H1 (cell line): ENCODE data around the gene TRIM5. TPM values are rescaled to one million over a fixed set of nuclear protein-coding genes. Genes with fewer than 3 reads are reported as not detected.

Experiments used
- CTCF ChIA-PET: fragments of 300-600 bp; sonication (Branson Sonifier 250); formaldehyde crosslinking; loops from one replicate; lab custom pipeline; 2021; ENCODE audit not compliant: partially characterized antibody; lab: Charles Lee
- POLR2A ChIA-PET: fragments of 300-600 bp; sonication (Branson Sonifier 250); formaldehyde crosslinking; loops from one replicate; lab custom pipeline; 2021; ENCODE audit warnings: inconsistent platforms; ENCODE audit not compliant: partially characterized antibody; lab: Charles Lee
- DNase-seq, 2 experiments: peaks; one replicate each; pipeline versions ENCODE4 v3.0.0 to v3.0.0-alpha.2; 2010 to 2022; ENCODE audit warnings: low spot score in 2 of 2, low read depth in 1 of 2, mixed read lengths in 1 of 2
- FAIRE-seq: peaks from 2 replicates; lab custom pipeline; 2011; peaks lifted over from hg19 to GRCh38; lab: Jason Lieb, UNC
- H2AFZ ChIP-seq: 2 replicates; pipeline ENCODE4 v1.8.1; 2012; ENCODE audit warnings: low read length, inconsistent platforms
- H2AK5ac ChIP-seq: 2 replicates; pipeline ENCODE4 v1.6.1; 2013; ENCODE audit warnings: low read depth, low read length
- H2BK120ac ChIP-seq: replicated peaks from 2 replicates; pipeline ENCODE3; 2013; ENCODE audit warnings: low read depth, low read length, inconsistent platforms
- H2BK12ac ChIP-seq: 2 replicates; pipeline ENCODE4 v1.6.1; 2013; ENCODE audit warnings: low read depth, low read length
- H2BK15ac ChIP-seq: 2 replicates; pipeline ENCODE4 v1.6.1; 2013; ENCODE audit warnings: low read length
- H2BK20ac ChIP-seq: 2 replicates; pipeline ENCODE4 v1.6.1; 2013; ENCODE audit warnings: low read length
- H2BK5ac ChIP-seq: 2 replicates; pipeline ENCODE4 v1.6.1; 2013; ENCODE audit warnings: low read depth, low read length
- H3K14ac ChIP-seq: 2 replicates; pipeline ENCODE4 v1.6.1; 2013; ENCODE audit warnings: inconsistent platforms; ENCODE audit not compliant: insufficient read length
- H3K18ac ChIP-seq: 2 replicates; pipeline ENCODE4 v1.6.1; 2013; ENCODE audit warnings: low read length; ENCODE audit errors: extremely low read depth
- H3K23ac ChIP-seq: 2 replicates; pipeline ENCODE4 v1.6.1; 2013; ENCODE audit warnings: inconsistent platforms; ENCODE audit not compliant: insufficient read length
- H3K23me2 ChIP-seq: 2 replicates; pipeline ENCODE4 v1.6.1; 2013; ENCODE audit warnings: low read depth, low read length
- H3K27ac ChIP-seq: 2 replicates; pipeline ENCODE4 v1.6.1; 2011; ENCODE audit warnings: low read depth, low read length, inconsistent platforms
- H3K27me3 ChIP-seq, 4 experiments: replicated peaks in 1 of 4; 1 replicate in 1 of 4; 2 replicates in 3 of 4; pipeline versions ENCODE4 v1.6.1 to v1.8.1; 2011 to 2013; ENCODE audit warnings: low read length in 3 of 4, mild to moderate bottlenecking in 3 of 4, inconsistent platforms in 2 of 4, mixed read lengths in 2 of 4, moderate library complexity in 1 of 4; ENCODE audit not compliant: control insufficient read depth in 3 of 4, insufficient read depth in 3 of 4; ENCODE audit errors: extremely low read depth in 1 of 4
- H3K36me3 ChIP-seq, 4 experiments: 2 replicates each; pipeline versions ENCODE4 v1.6.1 to v1.8.1; 2011 to 2013; ENCODE audit warnings: mild to moderate bottlenecking in 4 of 4, low read length in 3 of 4, moderate library complexity in 2 of 4, control low read depth in 1 of 4, inconsistent platforms in 1 of 4; ENCODE audit not compliant: insufficient read depth in 4 of 4, control insufficient read depth in 2 of 4
- H3K4ac ChIP-seq: replicated peaks from 2 replicates; pipeline ENCODE3; 2013; ENCODE audit warnings: low read length, low read depth, mixed read lengths, inconsistent platforms; ENCODE audit not compliant: insufficient read length
- H3K4me1 ChIP-seq, 4 experiments: replicated peaks in 1 of 4; 1 replicate in 1 of 4; 2 replicates in 3 of 4; pipeline versions ENCODE4 v1.6.1 to v1.8.1; 2011 to 2013; ENCODE audit warnings: low read length in 3 of 4, inconsistent platforms in 2 of 4, mixed read lengths in 1 of 4; ENCODE audit not compliant: insufficient read depth in 4 of 4, control insufficient read depth in 3 of 4
- H3K4me2 ChIP-seq, 2 experiments: 2 replicates each; pipeline versions ENCODE4 v1.6.1 to v1.8.1; 2011 to 2013; ENCODE audit warnings: low read depth in 2 of 2, low read length in 2 of 2, control low read depth in 1 of 2, inconsistent platforms in 1 of 2, mild to moderate bottlenecking in 1 of 2; ENCODE audit not compliant: insufficient read depth in 1 of 2
- H3K4me3 ChIP-seq, 4 experiments: fragments of 200-600, 300-600 bp in 1 of 4; sonication (generic), shearing (Covaris generic), sonication (Bioruptor Twin) in 1 of 4; 2 replicates each; pipeline versions ENCODE4 v1.5.1 to v1.8.1; 2011 to 2016; ENCODE audit warnings: low read length in 4 of 4, low read depth in 3 of 4, control low read depth in 2 of 4, inconsistent platforms in 2 of 4, mild to moderate bottlenecking in 2 of 4, mixed read lengths in 1 of 4, moderate library complexity in 1 of 4; ENCODE audit not compliant: insufficient read depth in 2 of 4; ENCODE audit errors: extremely low read depth in 1 of 4
- H3K56ac ChIP-seq: replicated peaks from 2 replicates; pipeline ENCODE3; 2013; ENCODE audit warnings: low read depth, mild to moderate bottlenecking, mixed read lengths, low read length, inconsistent platforms; ENCODE audit not compliant: insufficient read length
- H3K79me1 ChIP-seq: 2 replicates; pipeline ENCODE4 v1.6.1; 2013; ENCODE audit warnings: low read depth, low read length, control low read depth
- H3K79me2 ChIP-seq, 2 experiments: 2 replicates each; pipeline versions ENCODE4 v1.6.1 to v1.8.1; 2012 to 2013; ENCODE audit warnings: low read length in 2 of 2, mild to moderate bottlenecking in 2 of 2, inconsistent platforms in 1 of 2; ENCODE audit not compliant: insufficient read depth in 2 of 2, control insufficient read depth in 1 of 2
- H3K9ac ChIP-seq, 4 experiments: replicated peaks in 1 of 4; 1 replicate in 1 of 4; 2 replicates in 3 of 4; pipeline versions ENCODE4 v1.6.1 to v1.8.1; 2011 to 2013; ENCODE audit warnings: low read depth in 3 of 4, low read length in 3 of 4, control low read depth in 2 of 4, mild to moderate bottlenecking in 2 of 4, moderate library complexity in 2 of 4, inconsistent platforms in 1 of 4; ENCODE audit errors: extremely low read depth in 1 of 4
- H3K9me3 ChIP-seq, 2 experiments: 2 replicates each; pipeline versions ENCODE4 v1.6.1 to v1.8.1; 2012 to 2013; ENCODE audit warnings: mild to moderate bottlenecking in 2 of 2, moderate library complexity in 2 of 2, control low read depth in 1 of 2, inconsistent platforms in 1 of 2, low read depth in 1 of 2, low read length in 1 of 2, mixed read lengths in 1 of 2; ENCODE audit not compliant: insufficient read depth in 2 of 2
- H4K20me1 ChIP-seq, 2 experiments: replicated peaks in 1 of 2; 2 replicates each; pipeline versions ENCODE3 to v1.8.1; 2011 to 2013; ENCODE audit warnings: inconsistent platforms in 2 of 2, low read length in 2 of 2, mild to moderate bottlenecking in 1 of 2; ENCODE audit not compliant: insufficient read depth in 2 of 2, control insufficient read depth in 1 of 2
- H4K5ac ChIP-seq: 2 replicates; pipeline ENCODE4 v1.6.1; 2013; ENCODE audit warnings: low read length, low read depth, mixed read lengths, inconsistent platforms; ENCODE audit not compliant: insufficient read length
- H4K8ac ChIP-seq: 2 replicates; pipeline ENCODE4 v1.8.0; 2013; ENCODE audit warnings: mild to moderate bottlenecking, moderate library complexity, low read length, inconsistent platforms; ENCODE audit not compliant: insufficient read depth; ENCODE audit errors: extremely low read depth
- H4K91ac ChIP-seq: replicated peaks from 2 replicates; pipeline ENCODE3; 2013; ENCODE audit warnings: low read length, mixed read lengths, inconsistent platforms; ENCODE audit not compliant: insufficient read length
- HDAC2 ChIP-seq, 2 experiments: fragments of 300-600 bp in 1 of 2; sonication (generic) in 1 of 2; IDR thresholded peaks; 2 replicates each; pipeline ENCODE4 v1.6.1; 2011 to 2012; ENCODE audit warnings: low read depth in 2 of 2, low read length in 2 of 2, mild to moderate bottlenecking in 2 of 2, moderate library complexity in 2 of 2, borderline replicate concordance in 1 of 2, inconsistent platforms in 1 of 2
- SIRT6 ChIP-seq: IDR thresholded peaks from one replicate; pipeline ENCODE4 v1.7.1; 2012; ENCODE audit warnings: low read length, inconsistent platforms
- TBP ChIP-seq: IDR thresholded peaks from 2 replicates; pipeline ENCODE4 v1.6.1; 2011; ENCODE audit warnings: low read depth, low read length, improper control_type of control experiment
- WGBS, 2 experiments: shearing (Covaris generic) in 1 of 2; methylation state at CpG; one replicate each; pipeline versions ENCODE4 v1.1.6 to v1.1.7; 2013 to 2015; ENCODE audit warnings: low lambda C conversion rate in 2 of 2, mixed read lengths in 2 of 2, inconsistent platforms in 1 of 2, low coverage in 1 of 2, missing lambda C conversion rate in 1 of 2; ENCODE audit not compliant: insufficient replicate concordance in 2 of 2, insufficient coverage in 1 of 2, insufficient read length in 1 of 2; ENCODE audit errors: extremely low coverage in 1 of 2, missing lambda C conversion rate in 1 of 2; 5-methylcytosine and 5-hydroxymethylcytosine counted together
- polyA plus RNA-seq, 7 experiments: library from polyadenylated mRNA; depleted of rRNA in 3 of 7; stranded (reverse) in 5 of 7; unstranded in 2 of 7; fragments of >200 nt in 5 of 7; fragments of 200-250 nt in 2 of 7; gene quantifications; 1 replicate in 5 of 7; 2 replicates in 1 of 7; 4 replicates in 1 of 7; pipeline versions ENCODE4 v1.2.1 to v1.2.3, GENCODE V29; 2011 to 2013; ENCODE audit warnings: missing spikeins in 2 of 7, mixed read lengths in 2 of 7
- total RNA-seq: library from RNA; stranded (reverse); fragmentation: NEBNext Ultra II Directional; extraction: Animal tissue kit (Norgen Biotek cat#: 25700); gene quantifications from 2 replicates; pipeline ENCODE4 v1.2.1, GENCODE V29; 2021

TRIM5 gene
- total and polyA plus RNA-seq, 2 of the 8 experiments (the other 6 are each of a cell fraction or from before 2014, with no cell fraction given): 23.5 to 35.5 TPM

- no peaks in the 10 kb centered on the region for H3K79me2 ChIP-seq
- H3K23me2 ChIP-seq: no peaks in the 10 kb centered on the region
- ChIA-PET POLR2A (no interaction called here), CTCF (no interaction called here)
- no peak overlapping the region for H3K4me3 ChIP-seq
- no peaks in the 10 kb centered on the region for H3K36me3 ChIP-seq
- H3K14ac ChIP-seq: no peak overlapping the region
- no peak overlapping the region for H2BK12ac ChIP-seq
- no peaks in the 10 kb centered on the region for H3K4me1 ChIP-seq
- no peak overlapping the region for H4K5ac ChIP-seq
- H3K18ac ChIP-seq: no peak overlapping the region
- H3K4ac ChIP-seq: no peak overlapping the region
- TF ChIP-seq HDAC2 (IDR thresholded peaks at IDR 0.05; ENCODE audit: borderline replicate concordance in 1 of 2, low read depth in 2 of 2, low read length in 2 of 2) (no peak), TBP (no peak), SIRT6 (no peak)
- no peaks in the 10 kb centered on the region for H3K9me3 ChIP-seq
- H4K8ac ChIP-seq: no peak overlapping the region
- H3K27me3 ChIP-seq: no peaks in the 10 kb centered on the region
- H2AK5ac ChIP-seq: no peak overlapping the region
- no peak overlapping the region for H3K9ac ChIP-seq
- WGBS, 2 experiments: 86% methylated on average over 1 of the region's 1 CpG; no CpG with 5 or more reads in 1 of the 2 experiments
- no peak overlapping the region for H3K56ac ChIP-seq
- no peak for DNase-seq
- H2BK5ac ChIP-seq: no peak overlapping the region
- no peak overlapping the region for H3K23ac ChIP-seq
- no peak overlapping the region for H2AFZ ChIP-seq
- H4K91ac ChIP-seq: no peak overlapping the region
- H3K79me1 ChIP-seq: no peaks in the 10 kb centered on the region
- no peak overlapping the region for H2BK15ac ChIP-seq
- H3K27ac ChIP-seq: no peak overlapping the region
- no peak for FAIRE-seq
- H4K20me1 ChIP-seq: no peaks in the 10 kb centered on the region
- H2BK20ac ChIP-seq: no peak overlapping the region
- H3K4me2 ChIP-seq: no peak overlapping the region
- no peak overlapping the region for H2BK120ac ChIP-seq
These were observed 41.5 kb upstream of the TRIM5 start for GRCh38 chr11:5726351-5726750.
